Coronary artery (tissue), 2 donors: ENCODE data around the gene KLC4.

Source experiments
- DNase-seq: peaks from one replicate; pipeline ENCODE4 v3.0.0-alpha.2; 2017; ENCODE audit warnings: low spot score
- H3K27ac ChIP-seq, 2 donors: fragments of 200-600 bp; sonication (generic); one replicate each; pipeline ENCODE4 v1.5.1; 2016 to 2019
- H3K4me3 ChIP-seq: fragments of 200-600 bp; sonication (generic); 2 replicates; pipeline ENCODE4 v1.5.1; 2016; ENCODE audit warnings: mild to moderate bottlenecking, moderate library complexity
- CTCF ChIP-seq: fragments of 200-600 bp; sonication (generic); IDR thresholded peaks from one replicate; pipeline ENCODE4 v1.5.1; 2019; ENCODE audit warnings: antibody characterized with exemption

The KLC4 gene

GRCh38 chr6:43054206-43054943 lies 5.1 kb upstream of the KLC4 start:
- TF ChIP-seq CTCF: no peak
- H3K4me3 ChIP-seq: peak overlapping the region; percentile 80
- H3K27ac ChIP-seq: peak overlapping the region; percentile 94
- DNase-seq: no peak

- DNase-seq: no peak
- no peak for TF ChIP-seq CTCF
- no peak overlapping the region for H3K27ac ChIP-seq
- no peak overlapping the region for H3K4me3 ChIP-seq
Measured at GRCh38 chr6:43055966-43056365, 3.5 kb upstream of the KLC4 start.

- Histone ChIP-seq H3K27ac (peak overlapping the region; percentile 88 to 91), H3K4me3 (peak overlapping the region; percentile 84)
- no peak for TF ChIP-seq CTCF
- DNase-seq: no peak
Measured at GRCh38 chr6:43058531-43058930, 900 bp upstream of the KLC4 start.

GRCh38 chr6:43060034-43060754 lies 763 bp downstream of the KLC4 start:
- peak overlapping the region; percentile 88 to 91 for H3K27ac ChIP-seq
- no peak for TF ChIP-seq CTCF
- H3K4me3 ChIP-seq: peak overlapping the region; percentile 84
- DNase-seq: no peak

- Histone ChIP-seq H3K4me3 (peak overlapping the region; percentile 84), H3K27ac (no peak overlapping the region)
- no peak for DNase-seq
- TF ChIP-seq CTCF: no peak
Measured at GRCh38 chr6:43060755-43061633, 1.6 kb downstream of the KLC4 start.

GRCh38 chr6:43061861-43062260 lies 2.4 kb downstream of the KLC4 start:
- TF ChIP-seq CTCF: no peak
- H3K27ac ChIP-seq: no peak overlapping the region
- no peak overlapping the region for H3K4me3 ChIP-seq
- DNase-seq: no peak
